NCI-H1105 (cell line): ENCODE results near the gene POU2AF2.
"Not testable (repeated sequence)": the region's sequence is repeated elsewhere in the genome, so short reads cannot be mapped to it uniquely, and the experiment has no call there.

Experiments used
- DNase-seq: peaks from one replicate; lab custom pipeline; 2025; lab: John Stamatoyannopoulos, UW

The POU2AF2 gene

DNA sequence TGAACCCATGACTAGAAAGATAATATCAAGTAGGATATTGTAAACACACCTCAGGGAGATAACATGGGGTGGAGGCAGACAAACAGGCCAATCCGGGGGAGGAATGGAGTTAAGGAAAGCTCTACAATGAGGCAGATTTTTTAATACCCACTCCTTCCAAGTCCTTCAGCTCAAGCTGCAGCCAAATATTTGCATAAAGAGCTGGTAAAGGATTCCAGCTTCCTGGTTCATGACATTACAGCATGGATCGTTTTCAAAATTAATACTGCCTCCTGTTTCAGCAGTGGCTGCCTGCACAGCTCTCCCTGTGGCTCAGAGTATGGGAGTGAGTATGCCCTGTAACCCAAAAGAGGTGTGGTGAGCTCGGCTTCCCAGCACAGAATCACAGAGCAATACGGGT is 57.9 kb downstream of the POU2AF2 start:
- DNase-seq: peak; percentile 51

DNA sequence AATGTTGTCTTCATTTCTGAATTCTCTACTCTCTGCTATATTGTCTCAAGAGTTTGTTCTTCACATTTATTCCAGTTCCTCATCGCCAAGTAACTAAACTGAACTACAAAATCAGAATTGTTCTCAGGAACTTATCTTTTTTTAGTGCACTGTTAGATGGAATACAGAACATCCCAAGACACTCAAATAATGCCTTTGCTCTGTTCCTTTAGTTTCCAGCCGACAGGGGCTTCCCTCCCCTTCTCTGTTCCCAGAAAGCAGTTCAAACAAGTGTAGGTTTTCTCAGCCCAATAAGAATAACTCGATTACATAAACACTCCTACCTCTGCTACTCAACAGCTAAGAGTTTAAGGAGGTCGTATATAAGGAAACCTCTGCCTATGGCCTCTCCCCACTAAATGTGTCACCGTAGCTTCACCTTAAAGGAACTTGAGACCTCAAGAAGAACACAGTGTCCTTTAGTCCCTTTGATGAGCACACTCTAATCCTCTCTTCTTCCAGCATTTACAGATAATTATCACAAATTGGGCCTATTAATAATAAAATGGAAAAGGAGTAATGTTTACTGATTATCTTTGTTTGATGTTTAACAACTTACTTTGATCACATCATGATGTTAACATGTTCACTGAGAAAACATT is 59.8 kb downstream of the POU2AF2 start:
- DNase-seq: peak; percentile 16

DNA sequence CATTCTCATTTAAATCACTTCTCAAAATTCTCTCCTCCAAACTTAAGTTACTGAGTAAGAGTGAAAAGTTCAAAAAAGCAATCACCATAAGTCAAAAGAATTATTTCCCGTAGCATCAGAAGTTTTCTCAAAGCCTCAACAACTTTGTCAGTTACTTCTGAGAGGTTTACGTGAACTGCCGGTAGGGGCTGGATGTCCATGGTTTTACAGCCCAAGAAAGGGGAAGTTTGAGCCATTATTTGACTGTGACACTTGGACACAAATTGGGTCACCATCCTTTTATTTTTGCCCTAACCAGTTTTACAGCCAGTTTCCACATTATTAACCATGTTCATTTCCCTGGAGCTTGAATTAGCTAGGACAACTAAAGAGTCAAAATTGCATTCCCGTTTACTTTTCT is 60.4 kb downstream of the POU2AF2 start:
- no peak for DNase-seq

DNA sequence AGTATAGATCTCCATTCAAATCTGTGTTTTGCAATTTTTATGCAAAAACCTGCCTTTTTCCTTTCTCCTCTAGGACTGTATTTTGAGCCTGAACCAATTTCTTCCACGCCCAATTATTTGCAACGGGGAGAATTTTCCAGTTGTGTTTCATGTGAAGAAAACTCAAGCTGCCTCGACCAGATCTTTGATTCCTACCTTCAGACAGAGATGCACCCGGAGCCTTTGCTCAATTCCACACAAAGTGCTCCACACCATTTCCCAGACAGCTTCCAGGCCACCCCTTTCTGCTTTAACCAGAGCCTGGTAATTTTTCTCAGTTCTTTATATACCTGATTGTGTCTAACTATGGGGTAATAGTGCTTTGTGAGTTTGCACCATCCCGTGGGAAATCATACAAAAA is 60.8 kb downstream of the POU2AF2 start:
- DNase-seq: no peak

DNA sequence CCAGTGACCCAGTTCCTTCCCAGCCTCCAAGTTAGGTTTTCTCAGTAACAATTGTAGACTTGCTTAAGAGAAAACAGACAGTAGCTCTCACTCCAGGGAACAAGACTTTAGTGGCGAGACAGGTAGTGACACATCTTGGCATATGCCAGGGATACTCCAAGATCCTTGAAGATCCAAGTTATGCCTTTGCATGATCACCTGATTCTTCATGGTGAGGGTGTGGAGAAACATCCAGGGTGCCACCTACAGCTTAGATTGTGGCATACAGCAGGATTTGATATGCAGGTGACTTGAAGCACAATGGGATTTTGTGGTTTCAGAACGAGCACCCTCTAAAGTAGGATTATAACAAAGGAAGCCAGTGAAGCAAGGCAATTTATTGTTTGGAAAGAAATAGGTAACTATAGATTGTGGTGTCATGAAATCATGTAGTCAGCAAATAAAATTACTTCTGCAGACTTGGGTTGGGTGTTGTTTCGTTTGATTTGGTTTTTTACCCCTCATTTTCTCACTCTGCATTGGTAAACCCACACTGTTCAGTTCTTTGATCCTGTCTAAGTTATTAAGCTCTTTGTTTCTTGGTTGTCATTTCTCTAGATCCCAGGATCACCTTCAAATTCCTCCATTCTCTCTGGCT is 62.1 kb downstream of the POU2AF2 start:
- DNase-seq: peak; percentile 65

DNA sequence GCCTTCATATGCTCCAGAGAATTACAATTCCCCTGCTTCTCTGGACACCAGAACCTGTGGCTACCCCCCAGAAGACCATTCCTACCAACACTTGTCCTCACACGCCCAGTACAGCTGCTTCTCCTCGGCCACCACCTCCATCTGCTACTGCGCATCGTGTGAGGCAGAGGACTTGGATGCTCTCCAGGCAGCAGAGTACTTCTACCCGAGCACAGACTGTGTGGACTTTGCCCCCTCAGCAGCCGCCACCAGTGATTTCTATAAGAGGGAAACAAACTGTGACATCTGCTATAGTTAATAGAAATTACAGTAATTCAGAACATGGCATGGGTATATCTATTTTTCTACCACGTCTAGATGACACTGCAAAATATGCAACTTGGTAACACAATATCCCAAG is 62.6 kb downstream of the POU2AF2 start:
- peak; percentile 97 for DNase-seq

DNA sequence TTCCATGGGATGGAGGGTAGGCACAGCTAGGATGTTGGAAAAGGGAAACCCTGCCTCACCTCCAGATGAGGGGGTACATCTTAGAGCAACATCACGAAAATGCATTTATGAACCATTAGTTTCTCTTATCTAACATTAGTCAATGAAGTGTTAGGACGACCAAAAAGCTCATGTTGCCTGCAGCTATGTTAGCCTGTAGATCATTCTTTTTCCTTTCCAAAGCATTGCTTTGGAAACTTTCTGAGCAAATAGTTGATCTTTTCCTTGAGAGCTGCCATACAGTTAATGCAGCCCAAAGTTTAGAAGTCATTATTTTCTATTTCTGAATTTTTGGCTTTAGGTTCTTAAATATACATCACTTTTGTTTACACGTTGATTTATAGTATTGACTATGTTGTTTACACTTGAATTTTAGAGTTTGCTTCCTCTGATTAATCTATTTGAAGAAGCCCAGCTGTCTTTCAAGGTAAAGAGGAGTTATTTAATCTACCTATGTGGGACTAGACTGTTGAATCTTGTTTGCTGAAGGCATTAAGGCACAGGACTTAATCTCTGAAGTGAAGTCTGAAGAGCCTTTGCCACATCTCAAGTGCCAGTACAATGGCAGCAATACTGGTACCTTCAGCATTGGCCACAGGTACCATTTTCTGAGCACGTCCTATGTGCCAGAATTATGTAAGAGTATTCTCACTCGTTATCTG is 63.8 kb downstream of the POU2AF2 start:
- no peak for DNase-seq

DNA sequence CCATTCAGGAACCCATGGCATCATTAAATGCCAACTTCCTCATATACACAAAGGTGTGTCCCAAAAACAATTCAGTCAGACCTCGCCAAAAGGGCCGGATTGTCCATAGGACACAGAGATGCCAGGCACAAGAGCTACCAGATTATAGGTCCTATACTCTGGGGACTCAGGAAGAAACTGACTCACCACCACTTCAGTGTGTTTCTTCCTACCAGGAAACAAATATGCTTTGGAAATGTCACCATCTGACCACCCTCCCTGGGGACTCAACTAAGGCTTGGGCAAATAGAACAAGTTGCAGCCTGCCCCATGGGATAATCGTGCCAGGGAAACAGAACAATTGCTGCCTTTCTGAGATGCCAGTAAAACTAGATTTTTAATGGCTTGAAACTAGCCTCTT is 64.6 kb downstream of the POU2AF2 start:
- DNase-seq: peak; percentile 89

DNA sequence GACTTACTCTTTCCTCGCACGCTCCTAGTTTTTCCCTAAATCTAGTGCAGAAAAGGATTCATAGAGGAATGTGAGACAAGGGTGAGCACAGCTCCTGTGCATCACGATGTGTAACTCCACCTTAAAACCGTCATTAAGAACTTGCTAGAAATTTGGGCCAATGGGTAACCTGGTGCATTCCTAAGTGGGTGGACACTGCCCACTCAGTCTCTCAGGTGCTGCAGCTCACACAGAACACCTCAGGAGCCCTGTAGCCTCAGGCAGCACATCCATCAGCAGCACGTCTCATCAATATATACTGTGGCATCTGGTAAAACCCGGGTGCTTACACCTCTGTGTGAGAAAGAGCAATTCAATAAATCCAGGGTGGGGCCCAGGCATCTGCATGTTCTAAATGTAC is 65.2 kb downstream of the POU2AF2 start:
- no peak for DNase-seq

DNA sequence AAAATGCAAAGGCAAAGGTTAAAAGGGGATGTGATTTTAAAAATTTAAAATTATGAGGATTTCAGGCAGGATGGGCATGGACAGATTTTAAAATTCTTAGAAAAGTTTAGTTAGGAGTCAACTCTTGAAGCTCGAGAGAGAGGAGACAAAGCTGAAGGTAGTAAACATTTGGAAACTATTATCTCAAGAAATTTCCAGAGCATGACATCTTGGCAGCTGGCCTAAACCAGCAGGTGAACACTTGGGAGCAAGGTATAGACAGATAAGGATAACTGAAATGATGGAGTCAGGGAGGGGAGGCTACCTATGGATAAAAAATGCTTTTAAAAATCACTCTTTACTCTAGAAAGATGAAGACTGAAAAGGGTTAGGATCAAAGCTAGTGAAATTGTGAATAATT is 66.6 kb downstream of the POU2AF2 start:
- DNase-seq: peak; percentile 38

DNA sequence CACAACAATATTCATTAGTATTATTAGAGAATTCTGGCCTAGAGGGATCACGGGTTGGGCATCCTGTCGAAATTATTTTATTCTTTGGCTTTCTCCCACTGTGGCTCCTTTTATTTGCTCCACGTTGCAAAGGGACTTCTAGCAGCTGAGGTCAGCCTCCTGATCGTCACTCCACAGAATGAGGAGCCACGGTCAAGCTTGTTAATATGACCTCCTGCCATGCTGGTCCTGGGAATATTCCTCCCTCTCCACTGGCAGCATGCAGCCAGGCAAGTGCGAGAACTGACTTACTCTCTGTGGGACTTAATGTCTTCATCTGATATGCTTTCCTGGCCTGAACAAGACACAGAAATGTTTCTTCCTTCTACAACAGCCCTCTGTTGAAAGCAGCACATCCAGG is 73.8 kb downstream of the POU2AF2 start:
- DNase-seq: no peak

DNA sequence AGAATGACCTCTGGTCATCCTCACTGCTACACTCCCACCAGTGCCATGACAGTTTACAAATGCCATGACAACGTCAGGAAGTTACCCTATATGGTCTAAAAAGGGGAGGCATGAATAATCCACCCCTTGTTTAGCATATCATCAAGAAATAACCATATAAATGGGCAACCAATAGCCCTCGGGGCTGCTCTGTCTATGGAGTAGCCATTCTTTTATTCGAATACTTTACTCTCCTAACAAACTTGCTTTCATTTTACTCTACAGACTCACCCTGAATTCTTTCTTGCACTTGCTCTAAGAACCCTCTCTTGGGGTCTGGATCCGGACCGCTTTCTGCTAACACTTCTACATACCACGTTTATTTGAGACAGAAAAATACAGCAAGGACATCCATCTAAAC is 74.7 kb downstream of the POU2AF2 start:
- DNase-seq: not testable (repeated sequence)

DNA sequence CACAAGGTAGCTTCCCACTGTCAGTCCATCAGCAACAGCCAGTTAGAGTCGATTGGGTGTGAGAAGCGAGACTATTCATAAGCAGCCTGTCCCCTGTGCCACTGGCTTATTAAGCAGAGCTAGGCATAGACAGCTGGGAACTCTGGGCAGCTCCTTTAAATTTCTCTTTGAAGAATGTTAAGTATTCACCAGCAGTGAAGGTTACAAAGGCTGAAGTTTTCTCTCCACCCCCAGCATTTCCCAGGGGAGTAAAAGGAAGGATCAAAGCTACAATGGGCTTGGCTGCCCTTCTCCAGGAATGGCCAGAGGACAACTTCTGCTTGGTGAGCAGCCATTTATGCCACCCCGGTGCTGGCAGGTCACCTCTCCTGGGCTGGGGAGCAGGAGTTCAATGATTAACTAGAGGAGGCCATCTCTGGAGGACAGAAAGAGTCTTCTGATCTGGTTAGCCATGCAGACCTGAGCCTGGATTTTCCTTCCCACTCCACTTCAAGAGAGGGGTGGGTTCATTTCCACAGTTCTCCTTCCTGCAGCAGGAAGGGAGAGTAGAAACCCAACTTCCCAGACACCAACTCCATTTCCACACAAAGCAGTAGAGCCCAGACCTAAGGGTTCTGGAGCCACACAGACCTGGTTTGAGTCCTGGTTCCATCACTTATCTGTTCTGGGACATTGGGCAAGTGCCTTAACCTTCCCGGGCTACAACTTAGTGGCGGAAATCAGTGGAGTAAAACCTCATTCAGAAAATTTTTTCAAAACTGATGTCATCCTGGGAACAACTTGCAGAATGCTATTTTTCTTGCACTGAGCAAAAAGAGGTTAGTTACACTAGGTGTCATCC is 75.4 kb downstream of the POU2AF2 start:
- DNase-seq: no peak

DNA sequence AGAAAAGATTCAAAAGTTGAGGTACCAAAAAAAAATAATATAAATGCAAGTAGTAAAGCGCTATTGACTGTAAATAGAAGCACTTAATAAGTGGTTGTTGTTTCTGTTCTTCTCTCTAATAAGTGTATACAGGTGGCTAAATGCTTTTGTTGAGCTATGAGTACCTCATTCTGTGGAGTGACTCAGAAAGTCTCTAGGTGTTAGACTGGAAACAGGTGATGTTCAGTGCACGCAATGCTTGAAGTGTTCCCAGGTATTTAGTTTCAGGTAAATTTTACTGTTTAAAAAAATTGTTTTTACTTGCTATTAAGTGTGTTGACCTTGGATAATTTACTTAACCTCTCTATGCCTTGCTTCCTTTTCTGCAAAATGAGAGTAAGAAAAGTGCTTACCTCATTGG is 77.0 kb downstream of the POU2AF2 start:
- no peak for DNase-seq

DNA sequence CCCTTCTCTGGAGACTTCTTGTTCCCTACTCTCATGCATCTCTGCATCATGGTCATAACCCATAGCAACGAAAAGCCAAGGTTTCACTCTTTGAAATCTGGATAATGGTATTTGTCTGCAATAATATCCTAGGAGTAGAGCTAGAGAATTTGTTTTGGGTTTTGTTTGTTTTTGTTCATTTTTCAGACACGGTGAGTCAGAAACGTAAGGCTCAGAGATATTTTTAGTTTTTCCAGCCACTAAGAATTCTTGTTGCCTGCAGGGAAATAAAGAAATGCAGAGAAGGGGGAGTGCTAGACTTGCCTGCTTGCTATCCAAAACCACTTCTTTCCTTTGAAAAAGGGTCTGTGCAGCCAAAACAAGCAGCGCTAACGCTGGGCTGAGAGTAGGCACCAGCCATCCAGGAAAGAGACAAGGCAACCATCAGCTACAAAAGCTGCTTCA is 78.8 kb downstream of the POU2AF2 start:
- no peak for DNase-seq

DNA sequence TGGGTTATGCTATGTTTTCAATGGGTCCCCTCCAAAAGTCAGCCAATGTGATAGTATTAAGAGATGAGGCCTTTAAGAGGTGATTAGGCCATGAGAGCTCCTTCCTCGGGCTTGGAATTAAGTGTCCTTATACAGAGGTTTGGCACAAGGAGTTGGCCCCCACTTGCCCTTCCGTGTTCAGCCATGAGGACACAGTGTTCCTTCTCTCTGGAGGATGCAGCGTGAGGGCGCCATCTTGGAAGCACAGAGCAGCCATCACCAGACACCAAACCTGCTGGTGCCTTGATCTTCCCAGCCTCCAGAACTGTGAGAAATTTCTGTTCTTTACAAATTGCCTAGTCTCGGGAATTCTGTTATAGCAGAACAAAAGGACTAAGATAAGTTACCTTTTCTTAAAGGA is 79.7 kb downstream of the POU2AF2 start:
- DNase-seq: no peak

DNA sequence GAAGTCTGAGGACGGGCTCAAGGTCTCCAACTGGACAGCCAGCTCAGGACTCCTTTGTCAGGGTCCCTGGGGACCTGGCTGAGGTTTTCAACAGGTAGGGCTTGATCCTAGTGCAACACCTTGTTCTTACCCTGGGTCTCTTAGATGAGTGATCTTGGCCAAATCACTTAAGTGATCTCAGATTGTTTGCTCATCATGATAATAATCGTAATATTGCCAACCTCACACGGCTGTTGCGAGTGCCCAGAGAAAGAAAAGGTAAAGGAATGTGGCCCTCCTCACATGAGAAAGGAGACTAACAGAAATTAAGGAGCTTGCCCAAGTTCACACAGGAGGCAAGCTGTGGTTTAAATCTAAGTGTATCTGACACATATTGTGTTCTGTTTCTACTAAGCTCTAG is 81.3 kb downstream of the POU2AF2 start:
- no peak for DNase-seq

DNA sequence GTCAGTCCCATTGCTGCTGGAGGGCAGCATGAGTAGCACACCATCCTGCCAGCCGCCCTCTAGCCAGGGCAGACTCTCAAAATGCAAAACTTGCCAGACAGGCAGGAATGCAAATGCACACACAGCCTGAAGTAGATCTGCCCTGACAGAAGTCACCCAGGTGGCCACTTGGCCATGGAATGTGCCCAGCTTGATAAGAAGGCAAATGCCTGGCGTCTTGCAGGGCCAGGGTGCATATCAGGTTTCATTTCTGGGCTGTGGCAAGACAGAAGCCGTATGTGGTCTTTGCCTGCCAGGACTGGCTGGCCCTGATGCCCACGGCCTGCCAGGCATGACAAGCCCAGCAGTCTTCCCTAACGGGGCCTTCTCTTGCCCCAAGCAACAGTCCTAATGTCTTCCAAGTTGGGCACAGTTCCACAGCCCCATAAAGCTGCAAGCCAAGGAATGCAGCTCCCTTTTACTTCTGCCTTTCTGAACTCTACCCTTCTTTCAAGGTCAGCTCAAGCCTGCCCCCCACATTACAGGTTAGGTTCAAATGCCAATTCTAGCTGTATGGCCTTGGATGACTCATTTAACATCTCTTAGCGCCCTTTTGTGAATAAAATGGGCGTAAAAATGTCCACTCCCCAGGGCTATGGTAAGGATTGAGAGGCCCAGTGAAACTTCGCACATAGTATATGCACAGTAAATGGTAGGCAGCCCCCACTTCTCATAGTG is 82.5 kb downstream of the POU2AF2 start:
- no peak for DNase-seq

DNA sequence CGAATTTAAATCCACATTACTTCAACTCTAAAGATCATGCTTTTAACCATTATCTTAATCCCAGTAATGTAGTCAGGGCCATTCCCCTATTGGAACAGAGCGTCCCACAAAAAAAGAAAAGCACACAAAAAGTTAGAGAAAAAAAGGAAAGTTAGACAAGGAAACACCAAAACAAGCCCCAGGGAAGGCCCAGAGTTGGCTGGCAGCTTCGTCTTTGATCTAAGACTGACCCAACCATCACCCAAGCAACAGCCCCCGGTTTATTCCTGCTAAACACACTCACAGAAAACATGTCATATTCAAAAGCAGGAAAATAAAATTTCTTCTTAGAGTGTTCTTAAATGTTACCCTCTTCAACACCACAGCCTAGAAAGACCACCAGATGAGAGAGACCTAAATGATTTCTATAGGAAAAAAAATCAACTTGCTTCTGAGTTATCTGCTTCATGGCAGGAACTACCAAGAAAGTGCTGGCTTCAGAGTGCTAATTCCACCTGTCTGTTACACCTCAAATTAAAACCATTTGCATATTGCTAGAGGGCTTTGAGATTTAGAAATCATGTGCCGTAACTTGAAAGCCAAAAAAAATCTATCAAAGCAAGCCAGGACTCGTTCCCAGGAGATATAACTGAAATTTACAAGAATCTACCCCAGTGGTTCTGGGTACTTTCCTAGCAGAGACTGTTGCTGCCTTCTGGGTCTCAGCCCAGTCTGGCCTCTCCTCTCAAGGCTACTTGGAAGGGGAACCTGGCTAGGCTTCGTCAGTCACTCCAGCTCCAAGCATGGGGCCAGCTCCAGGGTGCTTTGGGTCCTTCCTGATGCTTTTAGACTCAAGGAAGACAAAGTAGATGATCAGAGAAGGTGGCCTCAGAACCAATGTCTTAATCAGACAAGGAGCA is 84.0 kb downstream of the POU2AF2 start:
- DNase-seq: no peak

DNA sequence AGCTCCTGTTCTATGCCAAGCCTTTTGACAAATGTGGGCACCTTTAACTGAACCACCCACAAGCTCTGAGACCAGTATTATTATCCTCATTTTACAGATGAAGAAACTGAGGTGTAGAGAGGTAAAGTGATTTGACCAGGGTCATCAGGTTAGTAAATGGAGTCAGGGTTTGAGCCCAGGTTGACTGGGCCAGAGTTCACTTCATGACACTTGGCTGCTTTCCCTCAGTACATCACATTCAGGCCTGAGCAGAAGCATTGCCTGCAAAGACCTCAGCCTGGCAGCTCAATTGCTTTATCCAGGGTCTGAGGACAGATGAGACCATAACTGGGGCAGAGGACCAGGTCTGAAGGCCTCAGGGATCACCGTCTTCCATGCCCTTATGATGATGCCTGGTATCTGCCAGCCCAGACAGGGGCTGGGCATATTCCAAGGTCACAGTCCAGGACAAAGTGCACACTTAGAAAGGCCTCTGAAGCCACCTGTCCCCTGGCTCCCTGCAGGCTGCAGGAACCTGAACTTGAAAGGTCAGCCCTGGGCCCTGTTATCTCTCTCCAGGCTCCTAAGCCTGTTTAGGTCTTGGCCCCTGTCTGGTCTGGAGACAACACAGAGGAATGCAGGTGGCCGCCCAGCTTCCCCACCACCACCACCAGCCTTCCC is 84.8 kb downstream of the POU2AF2 start:
- no peak for DNase-seq
